ENCODE measurements around the gene WDR47.

GRCh38 chr1:109075531-109076490, 33.9 kb upstream of the WDR47 start, which contains the start of gene TAF13:
- TF ChIP-seq, protein P1, sequence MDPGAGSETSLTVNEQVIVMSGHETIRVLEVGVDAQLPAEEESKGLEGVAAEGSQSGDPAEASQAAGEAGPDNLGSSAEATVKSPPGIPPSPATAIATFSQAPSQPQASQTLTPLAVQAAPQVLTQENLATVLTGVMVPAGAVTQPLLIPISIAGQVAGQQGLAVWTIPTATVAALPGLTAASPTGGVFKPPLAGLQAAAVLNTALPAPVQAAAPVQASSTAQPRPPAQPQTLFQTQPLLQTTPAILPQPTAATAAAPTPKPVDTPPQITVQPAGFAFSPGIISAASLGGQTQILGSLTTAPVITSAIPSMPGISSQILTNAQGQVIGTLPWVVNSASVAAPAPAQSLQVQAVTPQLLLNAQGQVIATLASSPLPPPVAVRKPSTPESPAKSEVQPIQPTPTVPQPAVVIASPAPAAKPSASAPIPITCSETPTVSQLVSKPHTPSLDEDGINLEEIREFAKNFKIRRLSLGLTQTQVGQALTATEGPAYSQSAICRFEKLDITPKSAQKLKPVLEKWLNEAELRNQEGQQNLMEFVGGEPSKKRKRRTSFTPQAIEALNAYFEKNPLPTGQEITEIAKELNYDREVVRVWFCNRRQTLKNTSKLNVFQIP (CRISPR knock-in tag; IDR thresholded peaks at IDR 0.05; ENCODE audit: borderline replicate concordance, low read depth), result no peak
- TF ChIP-seq TSHZ2 (CRISPR knock-in tag; IDR thresholded peaks at IDR 0.05), result no peak
- TF ChIP-seq ARNTL (CRISPR knock-in tag; IDR thresholded peaks at IDR 0.05; ENCODE audit: borderline replicate concordance, low read depth), result no peak
- TF ChIP-seq ZFP3 (CRISPR knock-in tag; IDR thresholded peaks at IDR 0.05), result no peak
- no peak for TF ChIP-seq ZNF565 (CRISPR knock-in tag; conservative IDR thresholded peaks at IDR 0.05; ENCODE audit: low read depth)
- TF ChIP-seq OSR1 (CRISPR knock-in tag; IDR thresholded peaks at IDR 0.05), result no peak
- no peak for TF ChIP-seq ZFP30 (CRISPR knock-in tag; IDR thresholded peaks at IDR 0.05)
